Measurements from ENCODE around the gene SKI.

The SKI gene

GRCh38 chr1:2342384-2343022 lies 114.4 kb downstream of the SKI start:
- DNase-seq, result no peak

DNA sequence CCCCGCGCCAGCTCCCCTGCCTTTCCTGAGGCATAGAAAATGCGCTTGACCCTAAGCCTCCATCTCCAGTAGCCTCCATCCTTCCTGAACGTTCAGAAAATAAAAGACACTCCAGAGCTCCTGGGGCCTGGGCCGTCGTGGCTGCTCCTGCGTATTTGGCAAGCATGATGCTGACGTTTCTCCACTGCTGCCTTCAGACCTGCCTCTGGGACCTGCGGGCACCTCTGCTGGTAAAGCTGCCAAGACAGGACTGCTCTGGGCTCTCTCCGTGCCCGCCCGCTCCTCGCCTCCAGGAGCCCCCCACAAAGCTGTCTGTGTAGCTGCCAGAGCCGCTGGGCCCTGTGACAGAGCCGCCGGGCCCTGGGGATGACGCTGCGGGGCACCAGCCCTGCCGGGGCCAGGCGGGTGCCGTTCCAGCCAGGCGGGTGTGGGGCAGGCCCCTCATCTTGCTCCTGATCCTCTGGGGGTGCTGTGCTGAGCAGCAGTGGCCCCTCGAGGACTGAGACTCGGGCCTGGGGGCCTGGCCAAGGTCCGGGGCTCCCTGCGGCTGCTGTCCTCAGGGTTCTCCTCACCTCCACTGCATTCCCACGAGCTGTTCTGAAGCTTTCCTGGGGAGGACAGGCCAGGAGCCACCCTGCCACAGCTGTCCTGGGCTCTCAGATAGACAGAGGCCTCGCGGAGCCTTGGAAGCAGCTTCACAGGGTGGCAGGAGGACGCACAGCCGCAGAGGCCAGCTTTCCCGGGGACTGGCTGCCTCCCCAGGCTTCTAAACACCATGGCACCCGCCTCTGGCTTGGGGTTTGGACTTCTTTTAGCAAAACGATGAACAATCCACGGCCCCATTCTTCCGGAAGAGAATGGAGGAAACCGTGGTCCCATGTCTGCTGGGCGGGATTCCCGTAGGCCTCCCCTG lies 115.2 kb downstream of the SKI start:
- no peak for DNase-seq

- DNase-seq, result no peak
These were observed 116.1 kb downstream of the SKI start for GRCh38 chr1:2344121-2344681.

GRCh38 chr1:2344744-2345296 lies 116.7 kb downstream of the SKI start:
- no peak for DNase-seq

GRCh38 chr1:2345297-2346075 lies 117.4 kb downstream of the SKI start:
- no peak for DNase-seq

GRCh38 chr1:2346691-2347408 lies 118.7 kb downstream of the SKI start:
- no peak for DNase-seq

- DNase-seq, result no peak
These were observed 119.3 kb downstream of the SKI start for GRCh38 chr1:2347409-2347785.

DNA sequence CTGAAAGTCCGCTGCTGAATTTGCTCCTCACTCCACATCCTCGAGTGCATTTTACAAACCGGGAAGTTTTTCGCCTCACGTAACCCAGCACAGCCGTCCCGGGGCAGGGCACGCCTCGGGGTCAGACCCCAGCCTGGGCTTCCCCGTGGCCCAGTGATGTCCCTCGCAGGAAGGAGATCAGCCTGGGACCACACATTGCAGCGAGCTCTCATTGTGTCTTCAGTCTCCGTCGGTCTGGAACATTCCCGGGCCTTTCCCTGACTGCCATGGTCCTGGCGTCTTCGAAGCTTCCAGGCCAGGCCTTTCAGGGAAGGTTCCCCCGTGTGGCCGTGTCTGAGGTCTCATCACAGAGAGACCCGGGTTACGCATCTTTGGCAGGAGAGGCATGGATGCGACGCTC lies 119.8 kb downstream of the SKI start:
- DNase-seq, result no peak

- no peak for DNase-seq
These were observed 120.5 kb downstream of the SKI start for GRCh38 chr1:2348346-2349325.

- no peak for DNase-seq
These were observed 121.7 kb downstream of the SKI start for GRCh38 chr1:2349806-2350205.

DNA sequence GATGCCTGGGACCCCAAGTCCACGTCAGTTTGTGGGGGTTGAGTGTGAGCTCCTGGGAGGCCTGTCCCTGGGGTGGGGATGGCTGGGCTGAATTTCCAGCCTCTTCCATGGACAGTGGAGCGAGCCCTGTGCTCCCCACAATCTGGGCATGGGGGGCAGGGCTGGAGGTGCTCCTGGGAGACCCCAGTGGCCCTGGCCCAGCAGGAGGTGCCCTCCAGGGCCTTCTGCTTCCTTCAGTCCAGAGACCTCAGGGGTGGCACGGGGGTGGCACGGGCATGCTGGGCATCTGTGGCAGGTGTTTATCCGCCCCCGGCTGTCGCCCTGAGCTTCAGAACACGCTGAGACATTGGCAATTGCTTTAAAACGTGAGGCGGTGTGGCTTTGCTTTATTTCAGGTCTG lies 122.4 kb downstream of the SKI start:
- DNase-seq, result no peak

DNA sequence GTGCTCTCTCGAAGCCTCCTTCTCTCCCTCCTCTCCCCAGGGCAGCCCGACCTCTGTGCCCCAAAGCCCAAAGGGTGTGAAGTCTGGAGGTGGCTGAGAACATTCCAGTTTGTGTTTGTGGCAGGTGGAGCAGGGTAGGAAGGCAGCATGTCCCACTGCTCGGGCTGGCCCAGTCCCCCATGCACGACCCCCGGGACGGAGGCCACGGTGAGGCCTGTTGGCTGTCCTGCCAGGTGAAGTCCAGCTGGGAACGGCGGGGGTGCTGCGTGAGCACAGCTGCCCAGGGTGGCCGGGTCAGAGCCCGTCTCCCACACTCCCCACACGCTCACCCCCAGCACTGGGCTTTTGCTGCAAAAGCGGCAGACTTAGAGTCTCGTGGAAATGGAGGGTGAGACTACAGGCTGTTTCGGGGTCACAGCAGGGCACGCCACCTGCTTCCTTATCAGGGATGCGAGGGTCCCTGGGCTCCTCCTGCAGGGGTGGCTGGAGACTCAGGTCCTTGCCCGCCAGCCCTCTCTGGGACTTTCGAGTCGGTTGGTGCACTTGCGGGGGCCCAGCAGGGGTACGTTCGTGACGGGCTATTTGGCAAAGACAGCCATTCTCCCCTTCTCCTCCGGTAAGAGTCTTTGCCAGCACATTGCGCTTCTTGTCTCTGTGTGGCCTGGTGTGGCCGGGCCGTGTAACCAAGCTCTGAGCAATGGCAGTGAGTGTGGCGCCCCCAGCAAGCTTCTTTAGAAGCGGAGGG lies 123.0 kb downstream of the SKI start:
- no peak for DNase-seq

GRCh38 chr1:2351723-2352122 lies 123.6 kb downstream of the SKI start:
- no peak for DNase-seq

- no peak for DNase-seq
These were observed 124.3 kb downstream of the SKI start for GRCh38 chr1:2352341-2352896.

GRCh38 chr1:2352897-2353550 lies 124.9 kb downstream of the SKI start:
- no peak for DNase-seq

GRCh38 chr1:2353551-2354438 lies 125.7 kb downstream of the SKI start:
- DNase-seq, result no peak

GRCh38 chr1:2354511-2355372 lies 126.6 kb downstream of the SKI start:
- DNase-seq, result peak; percentile 45

Measured in fibroblast of skin of scalp (primary cell).